ENCODE measurements around the gene CAPN11. TPM values are rescaled to one million over a fixed set of nuclear protein-coding genes. Genes with fewer than 3 reads are reported as not detected.
A peak's percentile ranks its signal among the peaks of the same experiment; 100 is the strongest.

Gene CAPN11
- total RNA-seq, 2 experiments from 2014 or later, result 0.13 TPM; not detected in 1

DNA sequence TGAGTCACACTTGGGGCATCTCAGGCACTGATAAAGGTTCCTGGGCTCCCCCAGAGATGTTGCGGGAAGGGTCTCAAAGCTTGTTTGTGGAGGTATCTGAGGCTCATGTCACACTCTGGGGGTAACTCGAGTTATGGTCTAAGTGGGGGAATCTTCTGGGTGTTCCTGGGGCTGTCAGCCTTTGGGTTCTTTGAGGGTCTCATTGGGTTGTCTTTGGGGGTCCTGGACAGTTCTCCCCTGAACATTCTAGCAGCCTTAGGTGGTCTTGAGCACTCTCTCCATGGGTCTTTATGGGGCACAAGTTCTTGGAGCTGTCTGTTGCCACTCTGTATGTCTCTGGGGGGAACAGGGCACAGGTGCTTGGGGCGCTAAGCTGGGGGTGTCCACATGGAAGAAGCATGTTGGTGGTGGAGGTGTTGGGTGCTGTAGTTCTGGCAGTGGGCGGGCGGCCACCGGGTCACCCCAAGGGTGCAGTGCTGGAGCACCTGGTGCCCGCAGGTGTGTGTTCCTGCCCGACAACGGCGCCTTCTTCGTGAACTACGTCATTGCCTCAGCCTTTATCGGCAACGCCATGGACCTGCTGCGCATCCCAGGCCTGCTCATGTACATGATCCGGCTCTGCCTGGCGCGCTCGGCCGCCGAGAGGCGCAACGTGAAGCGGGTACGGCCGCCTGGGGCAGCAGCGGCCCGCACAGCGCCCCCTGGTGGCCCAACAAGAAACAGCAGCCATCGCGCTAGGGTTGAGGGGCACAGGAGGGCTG lies 7.1 kb upstream of the CAPN11 start:
- Mint-ChIP-seq H3K9me3 (no peaks in the 10 kb centered on the region), H3K27me3 (no peaks in the 10 kb centered on the region), H3K4me1 (peaks cover 5% of the 10 kb centered on the region), H3K4me3 (no peak overlapping the region), H3K36me3 (ENCODE audit: low read depth) (peaks cover 4% of the 10 kb centered on the region), H3K27ac (no peak overlapping the region)
- DNase-seq, result peak; percentile 79
- ChIA-PET POLR2A (no interaction called here), CTCF (interaction anchor here (0.7 to 4.9 kb wide), 6 partner anchors 14 to 56 kb away, joined by 3 to 30 read pairs (median 4); no protein-coding TSS in a partner anchor)

- H3K36me3 Mint-ChIP-seq (ENCODE audit: low read depth), result peaks cover 4% of the 10 kb centered on the region
- DNase-seq, result no peak
- H3K4me3 Mint-ChIP-seq, result no peak overlapping the region
- peaks cover 5% of the 10 kb centered on the region for H3K4me1 Mint-ChIP-seq
- H3K27ac Mint-ChIP-seq, result no peak overlapping the region
- no peaks in the 10 kb centered on the region for H3K27me3 Mint-ChIP-seq
- H3K9me3 Mint-ChIP-seq, result no peaks in the 10 kb centered on the region
- POLR2A ChIA-PET, result no interaction called here
- CTCF ChIA-PET, result interaction anchor here (4.9 kb wide), 1 partner anchor 54 kb away, joined by 30 read pairs; no protein-coding TSS in a partner anchor
Measured at GRCh38 chr6:44152109-44152461, 6.5 kb upstream of the CAPN11 start.

DNA sequence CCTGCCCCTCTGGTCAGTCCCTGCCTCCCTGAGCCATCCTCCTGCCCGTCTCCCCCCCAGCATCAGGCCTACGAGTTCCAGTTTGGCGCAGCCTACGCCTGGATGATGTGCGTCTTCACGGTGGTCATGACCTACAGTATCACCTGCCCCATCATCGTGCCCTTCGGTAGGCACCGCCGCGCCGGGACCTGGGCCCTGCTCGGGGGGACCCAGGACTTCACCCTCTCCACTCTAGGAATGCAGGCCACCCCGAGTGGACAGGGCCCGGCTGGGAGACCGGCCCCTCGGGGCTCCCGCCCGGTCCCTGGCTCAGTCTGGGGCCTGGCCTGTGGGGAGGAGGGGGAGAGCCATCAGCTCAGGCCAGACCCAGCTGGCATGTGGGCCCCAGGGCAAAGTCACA lies 6.1 kb upstream of the CAPN11 start:
- DNase-seq, result no peak
- no peaks in the 10 kb centered on the region for H3K9me3 Mint-ChIP-seq
- no peak overlapping the region for H3K4me3 Mint-ChIP-seq
- CTCF ChIA-PET, result interaction anchor here (0.8 to 2.4 kb wide), 3 partner anchors 38 to 56 kb away, joined by 3 to 12 read pairs (median 5); no protein-coding TSS in a partner anchor
- POLR2A ChIA-PET, result no interaction called here
- peaks cover 4% of the 10 kb centered on the region for H3K36me3 Mint-ChIP-seq (ENCODE audit: low read depth)
- no peaks in the 10 kb centered on the region for H3K27me3 Mint-ChIP-seq
- H3K27ac Mint-ChIP-seq, result no peak overlapping the region
- peaks cover 5% of the 10 kb centered on the region for H3K4me1 Mint-ChIP-seq

DNA sequence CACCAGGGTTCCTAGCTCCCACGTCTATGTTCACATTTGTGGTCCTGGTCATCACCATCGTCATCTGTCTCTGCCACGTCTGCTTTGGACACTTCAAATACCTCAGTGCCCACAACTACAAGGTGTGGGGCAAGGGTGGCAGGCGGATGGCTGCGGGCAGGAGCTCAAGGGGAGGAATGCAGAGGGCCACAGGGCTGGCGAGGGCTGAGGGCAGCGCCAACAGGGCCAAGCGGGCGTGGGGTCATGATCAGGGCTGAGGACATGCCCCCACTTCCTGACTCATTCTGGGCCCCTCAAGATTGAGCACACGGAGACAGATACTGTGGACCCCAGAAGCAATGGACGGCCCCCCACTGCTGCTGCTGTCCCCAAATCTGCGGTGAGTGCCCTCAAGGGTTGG lies 4.6 kb upstream of the CAPN11 start:
- POLR2A ChIA-PET, result interaction anchor here (1.0 kb wide), 1 partner anchor 93 kb away, joined by 3 read pairs; the partner anchor contains the start of gene HSP90AB1
- no peaks in the 10 kb centered on the region for H3K27me3 Mint-ChIP-seq
- H3K4me3 Mint-ChIP-seq, result no peak overlapping the region
- H3K27ac Mint-ChIP-seq, result no peak overlapping the region
- CTCF ChIA-PET, result interaction anchor here (0.7 to 2.4 kb wide), 3 partner anchors 16 to 58 kb away, joined by 3 to 12 read pairs (median 5); no protein-coding TSS in a partner anchor
- DNase-seq, result no peak
- H3K4me1 Mint-ChIP-seq, result peaks cover 5% of the 10 kb centered on the region
- no peaks in the 10 kb centered on the region for H3K9me3 Mint-ChIP-seq
- no peaks in the 10 kb centered on the region for H3K36me3 Mint-ChIP-seq (ENCODE audit: low read depth)

DNA sequence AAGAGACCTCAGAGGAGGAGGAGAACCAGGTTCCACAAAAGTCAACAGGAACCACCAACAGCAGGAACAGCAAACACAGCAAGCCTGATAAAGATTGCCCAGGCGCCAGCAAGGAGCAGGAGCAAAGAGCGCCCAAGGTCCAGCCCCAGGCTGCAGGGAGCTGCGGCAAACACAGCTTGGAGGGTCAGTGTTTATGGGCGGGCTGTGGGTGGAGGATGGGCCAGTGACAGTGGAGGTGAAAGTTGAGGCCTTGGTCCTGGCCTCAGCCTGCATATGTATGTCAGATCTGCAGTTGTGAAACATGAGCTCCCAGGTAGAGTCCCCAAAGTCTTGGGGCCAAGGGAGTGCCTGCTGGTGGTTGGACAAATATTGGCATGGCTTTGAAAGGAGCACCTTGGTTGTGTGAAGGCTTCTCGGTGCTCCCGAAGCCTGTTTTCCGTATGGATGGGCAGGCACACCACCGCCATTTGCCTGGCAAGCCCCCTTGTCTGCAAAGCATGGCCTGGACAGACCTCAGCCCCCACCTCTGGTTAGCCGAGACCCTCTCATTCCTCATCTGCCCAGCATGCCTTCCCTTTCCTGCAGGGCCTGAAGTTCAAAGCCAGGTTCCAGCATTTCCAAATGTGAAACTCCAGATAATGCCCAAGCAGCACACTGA lies 2.0 kb upstream of the CAPN11 start:
- H3K4me3 Mint-ChIP-seq, result no peak overlapping the region
- H3K27me3 Mint-ChIP-seq, result no peaks in the 10 kb centered on the region
- no peaks in the 10 kb centered on the region for H3K36me3 Mint-ChIP-seq (ENCODE audit: low read depth)
- H3K4me1 Mint-ChIP-seq, result peaks cover 5% of the 10 kb centered on the region
- no peak overlapping the region for H3K27ac Mint-ChIP-seq
- DNase-seq, result no peak
- ChIA-PET CTCF (no interaction called here), POLR2A (no interaction called here)
- no peaks in the 10 kb centered on the region for H3K9me3 Mint-ChIP-seq

DNA sequence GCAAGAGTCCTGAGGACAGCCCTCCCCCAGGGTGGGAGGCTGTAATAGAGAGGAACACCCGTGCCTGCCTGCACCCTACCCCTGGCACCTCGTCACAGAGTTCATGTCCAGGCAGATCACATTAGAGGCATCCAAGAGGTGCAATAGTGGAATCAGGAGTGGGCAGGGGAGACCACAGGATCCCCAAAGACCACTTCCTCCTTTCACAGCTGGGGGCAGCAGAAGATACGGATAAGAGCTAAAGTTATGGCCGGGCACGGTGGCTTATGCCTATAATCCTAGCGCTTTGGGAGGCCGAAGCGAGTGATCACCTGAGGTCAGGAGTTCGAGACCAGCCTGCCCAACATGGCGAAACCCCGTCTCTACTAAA lies 1.5 kb upstream of the CAPN11 start:
- Mint-ChIP-seq H3K27ac (no peak overlapping the region), H3K9me3 (no peaks in the 10 kb centered on the region), H3K27me3 (no peaks in the 10 kb centered on the region), H3K4me3 (no peak overlapping the region), H3K36me3 (ENCODE audit: low read depth) (no peaks in the 10 kb centered on the region), H3K4me1 (peaks cover 4% of the 10 kb centered on the region)
- ChIA-PET POLR2A (no interaction called here), CTCF (no interaction called here)
- no peak for DNase-seq

GRCh38 chr6:44161997-44162338 lies 3.3 kb downstream of the CAPN11 start:
- ChIA-PET POLR2A (interaction anchor here (0.6 to 2.0 kb wide), 2 partner anchors 59 to 85 kb away, joined by 5 read pairs; partner anchors contain the start of gene HSP90AB1), CTCF (interaction anchor here (2.7 kb wide), 1 partner anchor 10 kb away, joined by 9 read pairs; no protein-coding TSS in a partner anchor)
- Mint-ChIP-seq H3K27ac (no peak overlapping the region), H3K9me3 (no peaks in the 10 kb centered on the region), H3K36me3 (ENCODE audit: low read depth) (no peaks in the 10 kb centered on the region), H3K27me3 (peaks cover 32% of the 10 kb centered on the region), H3K4me3 (no peak overlapping the region), H3K4me1 (peaks cover 4% of the 10 kb centered on the region)
- DNase-seq, result no peak

- peaks cover 34% of the 10 kb centered on the region for H3K27me3 Mint-ChIP-seq
- no peak for DNase-seq
- no peaks in the 10 kb centered on the region for H3K36me3 Mint-ChIP-seq (ENCODE audit: low read depth)
- no peaks in the 10 kb centered on the region for H3K9me3 Mint-ChIP-seq
- ChIA-PET POLR2A (interaction anchor here (2.0 kb wide), 1 partner anchor 84 kb away, joined by 5 read pairs; the partner anchor contains the start of gene HSP90AB1), CTCF (interaction anchor here (2.7 kb wide), 1 partner anchor 9 kb away, joined by 9 read pairs; no protein-coding TSS in a partner anchor)
- peaks cover 4% of the 10 kb centered on the region for H3K4me1 Mint-ChIP-seq
- H3K4me3 Mint-ChIP-seq, result no peak overlapping the region
- no peak overlapping the region for H3K27ac Mint-ChIP-seq
Measured at GRCh38 chr6:44162876-44163625, 4.4 kb downstream of the CAPN11 start.

DNA sequence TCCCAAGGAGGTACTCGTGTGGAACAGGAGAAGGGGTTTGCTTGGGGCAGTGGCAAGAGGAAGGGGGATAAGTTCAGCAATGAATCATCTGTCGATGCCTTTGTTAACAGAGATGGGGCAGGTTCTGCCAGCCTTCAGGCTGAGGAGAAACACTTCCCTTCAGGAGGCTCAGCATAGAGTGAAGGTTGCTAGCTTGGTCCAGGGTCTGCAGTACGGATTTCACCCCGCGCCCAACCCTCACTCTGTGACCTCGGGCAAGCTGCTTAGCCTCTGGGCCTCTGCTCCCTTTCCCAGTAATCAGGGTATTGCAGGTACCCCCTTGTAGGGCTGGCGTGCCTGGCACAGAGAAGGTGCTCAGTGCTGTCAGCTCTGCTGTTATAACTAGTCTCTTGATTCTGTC lies 7.5 kb downstream of the CAPN11 start:
- H3K27ac Mint-ChIP-seq, result no peak overlapping the region
- peaks cover 2% of the 10 kb centered on the region for H3K4me1 Mint-ChIP-seq
- H3K9me3 Mint-ChIP-seq, result no peaks in the 10 kb centered on the region
- H3K36me3 Mint-ChIP-seq (ENCODE audit: low read depth), result no peaks in the 10 kb centered on the region
- no peak for DNase-seq
- POLR2A ChIA-PET, result no interaction called here
- H3K4me3 Mint-ChIP-seq, result no peak overlapping the region
- peaks cover 46% of the 10 kb centered on the region for H3K27me3 Mint-ChIP-seq
- CTCF ChIA-PET, result no interaction called here

- Mint-ChIP-seq H3K4me1 (peaks cover 2% of the 10 kb centered on the region), H3K4me3 (no peak overlapping the region), H3K27me3 (peaks cover 46% of the 10 kb centered on the region), H3K9me3 (no peaks in the 10 kb centered on the region), H3K36me3 (ENCODE audit: low read depth) (no peaks in the 10 kb centered on the region), H3K27ac (no peak overlapping the region)
- no peak for DNase-seq
- POLR2A ChIA-PET, result no interaction called here
- CTCF ChIA-PET, result no interaction called here
Measured at GRCh38 chr6:44166591-44167184, 8.1 kb downstream of the CAPN11 start.

GRCh38 chr6:44167567-44167966 lies 8.9 kb downstream of the CAPN11 start:
- CTCF ChIA-PET, result no interaction called here
- H3K4me3 Mint-ChIP-seq, result no peak overlapping the region
- no peaks in the 10 kb centered on the region for H3K9me3 Mint-ChIP-seq
- peaks cover 3% of the 10 kb centered on the region for H3K4me1 Mint-ChIP-seq
- H3K27me3 Mint-ChIP-seq, result peaks cover 50% of the 10 kb centered on the region
- no peak for DNase-seq
- H3K36me3 Mint-ChIP-seq (ENCODE audit: low read depth), result no peaks in the 10 kb centered on the region
- no peak overlapping the region for H3K27ac Mint-ChIP-seq
- POLR2A ChIA-PET, result no interaction called here

- POLR2A ChIA-PET, result interaction anchor here (1.3 to 1.5 kb wide), 2 partner anchors 73 to 78 kb away, joined by 3 to 4 read pairs; no protein-coding TSS in a partner anchor
- peaks cover 3% of the 10 kb centered on the region for H3K4me1 Mint-ChIP-seq
- H3K4me3 Mint-ChIP-seq, result no peak overlapping the region
- H3K27ac Mint-ChIP-seq, result no peak overlapping the region
- CTCF ChIA-PET, result interaction anchor here (0.9 to 1.5 kb wide), 3 partner anchors 52 to 169 kb away, joined by 3 read pairs; no protein-coding TSS in a partner anchor
- no peaks in the 10 kb centered on the region for H3K36me3 Mint-ChIP-seq (ENCODE audit: low read depth)
- no peak for DNase-seq
- H3K27me3 Mint-ChIP-seq, result peaks cover 45% of the 10 kb centered on the region
- no peaks in the 10 kb centered on the region for H3K9me3 Mint-ChIP-seq
Measured at GRCh38 chr6:44169154-44169553, 10.5 kb downstream of the CAPN11 start.

Data from activated CD4-positive, alpha-beta memory T cell treated with anti-CD3 and anti-CD28 coated beads, Interleukin-2, amount 10 ng/mL, durations not matched to agents 7 days and 5 days (primary cell).